ENCODE measurements around the gene NECTIN2.

NECTIN2 gene

GRCh38 chr19:44845612-44846454, at the start of gene NECTIN2:
Gene NECTIN2 (plus strand): TSS chr19:44846297. CDS start chr19:44846526, 229 bp downstream.
- DNase-seq (ENCODE audit: low spot score), result peak; percentile 68

GRCh38 chr19:44796701-44797115, 49.4 kb upstream of the NECTIN2 start:
- DNase-seq (ENCODE audit: low spot score), result no peak

GRCh38 chr19:44799627-44800346, 46.3 kb upstream of the NECTIN2 start:
- DNase-seq (ENCODE audit: low spot score), result no peak

DNA sequence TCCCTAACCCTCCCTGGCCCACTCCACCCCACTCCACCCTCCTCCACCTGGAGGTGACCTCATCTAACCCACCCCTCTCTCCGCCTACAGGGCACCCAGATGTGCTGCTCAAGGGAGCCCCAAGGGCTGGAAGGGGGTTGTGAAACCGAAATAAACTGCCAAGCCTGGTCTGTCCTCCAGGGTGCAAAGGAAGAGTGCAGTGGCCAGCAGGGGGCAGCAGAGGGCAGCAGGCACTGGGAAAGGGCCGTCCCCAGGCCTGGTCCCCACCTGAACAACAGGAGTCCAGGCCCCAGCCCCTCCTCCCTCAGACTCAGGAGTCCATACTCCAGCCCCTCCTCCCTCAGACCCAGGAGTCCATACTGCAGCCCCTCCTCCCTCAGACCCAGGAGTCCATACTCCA, 45.6 kb upstream of the NECTIN2 start:
- peak; percentile 80 for DNase-seq (ENCODE audit: low spot score)

DNA sequence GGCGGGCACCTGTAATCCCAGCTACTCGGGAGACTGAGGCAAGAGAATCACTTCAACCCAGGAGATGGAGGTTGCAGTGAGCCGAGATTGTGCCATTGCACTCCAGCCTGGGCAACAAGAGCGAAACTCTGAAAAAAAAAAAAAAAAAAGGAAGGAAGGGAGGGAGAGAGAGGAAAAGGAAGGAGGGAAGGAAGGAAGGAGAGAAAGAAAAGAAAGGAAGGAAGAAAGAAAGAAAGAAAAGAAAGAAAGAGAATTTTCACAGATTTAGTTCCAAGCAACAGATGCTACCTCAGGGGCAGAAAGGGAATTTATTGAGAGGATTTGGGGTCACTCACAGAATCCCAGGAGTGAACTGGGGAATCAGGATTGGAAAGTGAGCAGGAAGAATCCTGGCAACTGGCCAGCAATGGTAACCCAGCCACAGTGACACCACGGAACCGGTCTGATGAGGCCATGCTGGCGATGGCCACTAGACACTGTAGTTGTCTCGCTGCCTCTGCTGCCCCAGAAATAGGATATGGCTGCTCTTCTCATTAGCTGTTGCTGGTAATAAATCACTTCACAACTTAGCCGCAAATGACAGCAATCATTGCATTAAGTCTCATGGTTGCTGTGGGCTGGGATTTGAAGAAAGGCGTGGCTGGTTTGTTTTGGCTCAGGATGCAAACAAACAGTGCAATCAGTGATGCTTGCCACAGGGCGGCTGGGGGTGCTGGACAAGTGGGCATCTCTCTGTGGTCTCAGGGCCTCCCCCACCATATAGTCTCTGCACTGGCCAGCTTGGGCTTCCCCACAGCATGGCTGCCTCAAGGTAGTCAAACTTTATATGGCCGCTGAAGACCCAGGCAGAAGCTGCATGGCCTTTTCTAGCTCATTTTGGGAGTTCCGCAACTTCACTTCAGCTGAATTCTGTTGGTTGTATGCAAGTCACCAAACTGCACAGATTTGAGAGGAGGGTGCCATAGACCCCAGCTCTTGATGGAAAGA, 42.4 kb upstream of the NECTIN2 start:
- DNase-seq (ENCODE audit: low spot score), result no peak

- no peak for DNase-seq (ENCODE audit: low spot score)
Observed at GRCh38 chr19:44806291-44806690, 39.8 kb upstream of the NECTIN2 start.

- no peak for DNase-seq (ENCODE audit: low spot score)
Observed at GRCh38 chr19:44807162-44807561, 38.9 kb upstream of the NECTIN2 start.

GRCh38 chr19:44807652-44808462, 38.2 kb upstream of the NECTIN2 start:
- DNase-seq (ENCODE audit: low spot score), result no peak

DNA sequence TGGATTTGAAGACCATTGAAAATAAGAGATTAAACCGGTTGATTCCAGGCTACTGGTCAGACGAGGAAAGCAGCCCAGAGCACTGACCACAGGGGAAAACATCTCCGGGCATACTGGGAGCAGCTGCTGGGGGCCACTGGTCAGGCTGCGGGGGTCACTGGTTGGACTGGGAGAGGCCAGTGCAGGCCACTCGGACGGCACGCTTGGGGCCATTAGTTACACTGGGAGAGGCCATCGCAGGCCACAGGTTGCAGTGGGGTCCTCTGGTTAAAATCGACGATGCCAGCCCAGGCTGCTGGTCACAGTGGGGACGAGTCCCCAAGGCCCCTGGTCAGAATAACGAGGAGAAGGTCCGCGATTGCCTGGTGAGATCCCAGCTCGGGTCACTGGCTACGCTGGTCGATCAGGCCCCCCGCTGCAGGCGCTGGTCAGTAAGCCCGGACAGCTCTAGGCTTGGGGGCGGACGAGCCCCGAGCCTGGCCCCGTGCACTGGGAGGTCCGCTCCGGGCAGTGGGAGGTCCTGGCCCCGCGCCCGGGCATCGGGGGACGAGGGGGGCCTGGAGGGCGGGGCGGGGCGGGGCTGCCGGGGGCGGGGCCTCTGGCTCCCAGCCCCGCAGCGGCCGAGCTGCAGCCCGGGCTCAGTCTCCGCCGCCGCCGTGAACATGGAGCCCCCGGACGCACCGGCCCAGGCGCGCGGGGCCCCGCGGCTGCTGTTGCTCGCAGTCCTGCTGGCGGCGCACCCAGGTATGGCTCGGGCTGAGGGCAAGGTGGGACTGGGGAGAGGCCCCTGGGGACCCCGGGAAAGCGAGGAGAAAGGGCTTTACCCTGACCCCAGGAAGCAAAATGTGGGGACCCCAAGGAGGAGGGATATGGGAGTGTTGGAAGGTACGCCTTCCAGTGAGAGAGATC, 37.4 kb upstream of the NECTIN2 start, which contains the start of gene BCAM:
TSS of gene BCAM (plus strand) at position 641 of the 909 bp plus-strand sequence. CDS start at position 663, 22 bp downstream.
- no peak for DNase-seq (ENCODE audit: low spot score)

- DNase-seq (ENCODE audit: low spot score), result no peak
Observed at GRCh38 chr19:44809577-44810233, 36.4 kb upstream of the NECTIN2 start.

GRCh38 chr19:44810234-44811121, 35.6 kb upstream of the NECTIN2 start:
- no peak for DNase-seq (ENCODE audit: low spot score)

- DNase-seq (ENCODE audit: low spot score), result no peak
Observed at GRCh38 chr19:44811122-44811419, 35.0 kb upstream of the NECTIN2 start.

- no peak for DNase-seq (ENCODE audit: low spot score)
Observed at GRCh38 chr19:44812142-44812718, 33.9 kb upstream of the NECTIN2 start.

GRCh38 chr19:44813070-44813840, 32.8 kb upstream of the NECTIN2 start:
- DNase-seq (ENCODE audit: low spot score), result no peak

GRCh38 chr19:44813841-44814470, 32.1 kb upstream of the NECTIN2 start:
- DNase-seq (ENCODE audit: low spot score), result no peak

DNA sequence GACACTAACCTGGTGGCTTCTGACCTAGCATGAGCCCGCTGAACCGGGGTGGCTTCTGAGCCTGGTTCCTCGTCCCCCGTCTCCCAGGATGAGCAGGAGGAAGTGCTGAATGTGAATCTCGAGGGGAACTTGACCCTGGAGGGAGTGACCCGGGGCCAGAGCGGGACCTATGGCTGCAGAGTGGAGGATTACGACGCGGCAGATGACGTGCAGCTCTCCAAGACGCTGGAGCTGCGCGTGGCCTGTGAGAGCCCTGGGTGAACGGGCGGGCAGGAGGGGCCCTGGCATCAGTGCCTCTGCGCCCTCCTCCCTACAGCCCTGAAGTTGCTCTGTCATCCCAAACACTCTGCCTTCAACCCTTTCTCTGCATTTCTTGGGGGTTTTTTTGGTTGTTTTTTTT, 31.6 kb upstream of the NECTIN2 start:
- no peak for DNase-seq (ENCODE audit: low spot score)

DNA sequence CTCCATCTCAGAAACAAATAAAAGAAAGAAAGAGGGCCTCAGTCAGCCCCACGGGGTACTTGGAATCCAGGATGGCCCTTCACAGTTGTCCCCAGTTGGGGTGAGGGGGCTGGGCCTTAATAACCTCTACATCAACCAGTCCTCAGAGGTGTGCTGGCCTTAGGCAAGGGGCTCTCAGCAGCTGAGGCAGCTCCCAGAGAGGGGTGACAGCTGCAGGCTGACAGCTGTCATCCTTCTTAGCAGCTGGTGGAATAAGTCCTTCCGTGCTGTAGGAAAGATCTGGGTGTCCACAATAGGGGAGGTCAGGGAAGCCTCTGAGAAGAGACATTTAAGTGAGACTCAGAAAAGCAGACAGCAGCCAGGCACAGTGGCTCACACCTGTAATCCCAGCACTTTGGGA, 29.8 kb upstream of the NECTIN2 start:
- DNase-seq (ENCODE audit: low spot score), result no peak

All from CD4-positive, alpha-beta T cell treated with Interleukin-2 at 100 ng/mL for 4 hours (primary cell).